Glutamatergic neuron (in vitro differentiated cells): Measurements from ENCODE around the gene UMODL1. TPM values are rescaled to one million over a fixed set of nuclear protein-coding genes. Genes with fewer than 3 reads are reported as not detected.

Experiments used
- DNase-seq: peaks from one replicate; pipeline ENCODE4 v3.0.0; 2022
- H3K27ac Mint-ChIP-seq: one replicate; pipeline ENCODE4 v1.8.0; 2020; ENCODE audit warnings: mild to moderate bottlenecking, mixed read lengths, inconsistent platforms; ENCODE audit not compliant: unreplicated experiment
- H3K27me3 Mint-ChIP-seq: one replicate; pipeline ENCODE4 v1.8.0; 2020; ENCODE audit warnings: mild to moderate bottlenecking, moderate library complexity, mixed read lengths, inconsistent platforms; ENCODE audit not compliant: unreplicated experiment
- H3K36me3 Mint-ChIP-seq: one replicate; pipeline ENCODE4 v1.8.0; 2020; ENCODE audit warnings: mild to moderate bottlenecking, mixed read lengths, inconsistent platforms; ENCODE audit not compliant: unreplicated experiment
- H3K4me1 Mint-ChIP-seq: one replicate; pipeline ENCODE4 v1.8.0; 2020; ENCODE audit warnings: mild to moderate bottlenecking, low read depth, mixed read lengths, inconsistent platforms; ENCODE audit not compliant: unreplicated experiment
- H3K4me3 Mint-ChIP-seq: one replicate; pipeline ENCODE4 v1.8.0; 2020; ENCODE audit warnings: mild to moderate bottlenecking, mixed read lengths, inconsistent platforms; ENCODE audit not compliant: unreplicated experiment
- H3K9me3 Mint-ChIP-seq: one replicate; pipeline ENCODE4 v1.8.0; 2020; ENCODE audit warnings: mild to moderate bottlenecking, moderate library complexity, mixed read lengths, inconsistent platforms; ENCODE audit not compliant: unreplicated experiment
- total RNA-seq: library from RNA; stranded (reverse); fragmentation: NEBNext Ultra II Directional; extraction: Animal tissue kit (Norgen Biotek cat#: 25700); gene quantifications from one replicate; pipeline ENCODE4 v1.2.1, GENCODE V29; 2021; ENCODE audit not compliant: unreplicated experiment
- TF ChIP-seq, protein P1 (sequence below): fragments of 200-600 bp; sonication (generic); IDR thresholded peaks from one replicate; pipeline ENCODE4 v1.5.0; 2021; ENCODE audit not compliant: partially characterized antibody, unreplicated experiment

The UMODL1 gene
- total RNA-seq, 1 donor from 2014 or later = not detected

DNA sequence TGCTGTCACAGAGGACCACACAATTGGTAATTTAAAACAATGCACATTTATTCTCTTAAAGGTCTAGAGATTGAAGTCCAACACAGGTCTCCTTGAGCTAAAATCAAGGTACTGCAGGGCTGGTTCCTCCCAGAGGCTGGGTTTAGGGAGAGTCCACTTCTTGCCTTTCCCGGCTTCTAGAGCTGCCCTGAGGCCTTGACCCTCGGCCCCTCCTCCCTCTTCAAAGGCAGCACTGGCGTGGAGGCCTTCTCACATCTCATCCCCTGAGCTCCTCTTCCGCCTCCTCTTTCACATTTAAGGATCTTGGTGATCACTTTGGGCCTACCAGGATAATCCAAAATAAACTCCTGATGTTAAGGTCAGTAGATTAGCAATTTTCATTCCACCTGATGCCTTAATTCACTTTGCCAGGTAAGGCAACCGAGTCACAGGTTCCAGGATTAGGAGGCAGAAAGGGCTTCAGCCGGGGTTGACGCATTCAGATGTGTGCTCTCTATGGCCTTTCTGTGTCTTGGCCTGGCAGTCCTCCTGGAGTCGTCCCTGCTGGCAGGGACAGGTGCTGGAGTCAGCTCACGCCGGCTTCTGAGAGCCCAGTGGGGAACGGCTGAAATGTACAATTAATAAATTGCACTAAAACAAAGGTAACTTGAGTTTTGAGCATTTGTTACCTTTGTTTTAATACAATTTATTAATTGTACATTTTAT lies 86.6 kb downstream of the UMODL1 start:
- no peak overlapping the region for H3K4me3 Mint-ChIP-seq
- no peak overlapping the region for H3K27ac Mint-ChIP-seq
- H3K4me1 Mint-ChIP-seq = peaks cover 5% of the 10 kb centered on the region
- no peak for DNase-seq
- H3K9me3 Mint-ChIP-seq = peaks cover 6% of the 10 kb centered on the region
- H3K27me3 Mint-ChIP-seq = peaks cover 2% of the 10 kb centered on the region
- no peaks in the 10 kb centered on the region for H3K36me3 Mint-ChIP-seq
- TF ChIP-seq, protein P1, sequence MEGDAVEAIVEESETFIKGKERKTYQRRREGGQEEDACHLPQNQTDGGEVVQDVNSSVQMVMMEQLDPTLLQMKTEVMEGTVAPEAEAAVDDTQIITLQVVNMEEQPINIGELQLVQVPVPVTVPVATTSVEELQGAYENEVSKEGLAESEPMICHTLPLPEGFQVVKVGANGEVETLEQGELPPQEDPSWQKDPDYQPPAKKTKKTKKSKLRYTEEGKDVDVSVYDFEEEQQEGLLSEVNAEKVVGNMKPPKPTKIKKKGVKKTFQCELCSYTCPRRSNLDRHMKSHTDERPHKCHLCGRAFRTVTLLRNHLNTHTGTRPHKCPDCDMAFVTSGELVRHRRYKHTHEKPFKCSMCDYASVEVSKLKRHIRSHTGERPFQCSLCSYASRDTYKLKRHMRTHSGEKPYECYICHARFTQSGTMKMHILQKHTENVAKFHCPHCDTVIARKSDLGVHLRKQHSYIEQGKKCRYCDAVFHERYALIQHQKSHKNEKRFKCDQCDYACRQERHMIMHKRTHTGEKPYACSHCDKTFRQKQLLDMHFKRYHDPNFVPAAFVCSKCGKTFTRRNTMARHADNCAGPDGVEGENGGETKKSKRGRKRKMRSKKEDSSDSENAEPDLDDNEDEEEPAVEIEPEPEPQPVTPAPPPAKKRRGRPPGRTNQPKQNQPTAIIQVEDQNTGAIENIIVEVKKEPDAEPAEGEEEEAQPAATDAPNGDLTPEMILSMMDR = no peak

DNA sequence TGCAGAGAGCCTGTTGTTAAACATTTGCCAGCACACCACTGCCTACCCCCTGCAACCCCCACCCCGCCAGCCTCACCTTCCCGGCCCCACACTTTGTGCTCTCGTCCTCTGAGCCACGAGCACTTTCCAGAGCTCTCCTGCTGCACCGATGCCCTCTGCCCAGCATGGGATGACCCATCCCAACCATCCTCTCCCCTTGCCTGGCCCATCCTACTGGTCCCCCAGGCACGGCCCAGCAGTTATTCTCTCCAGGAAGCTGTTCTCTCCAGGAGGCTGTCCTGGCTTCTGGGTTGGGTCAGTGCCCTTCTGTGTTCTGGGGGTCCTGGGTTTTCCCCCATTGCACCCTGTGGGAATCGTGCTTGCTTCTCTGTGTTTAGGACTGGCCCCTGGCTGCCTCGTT lies 87.7 kb downstream of the UMODL1 start:
- Mint-ChIP-seq H3K27ac (no peak overlapping the region), H3K9me3 (peaks cover 6% of the 10 kb centered on the region), H3K4me3 (no peak overlapping the region), H3K36me3 (no peaks in the 10 kb centered on the region), H3K27me3 (peaks cover 2% of the 10 kb centered on the region), H3K4me1 (peaks cover 5% of the 10 kb centered on the region)
- TF ChIP-seq, protein P1 = no peak
- no peak for DNase-seq

DNA sequence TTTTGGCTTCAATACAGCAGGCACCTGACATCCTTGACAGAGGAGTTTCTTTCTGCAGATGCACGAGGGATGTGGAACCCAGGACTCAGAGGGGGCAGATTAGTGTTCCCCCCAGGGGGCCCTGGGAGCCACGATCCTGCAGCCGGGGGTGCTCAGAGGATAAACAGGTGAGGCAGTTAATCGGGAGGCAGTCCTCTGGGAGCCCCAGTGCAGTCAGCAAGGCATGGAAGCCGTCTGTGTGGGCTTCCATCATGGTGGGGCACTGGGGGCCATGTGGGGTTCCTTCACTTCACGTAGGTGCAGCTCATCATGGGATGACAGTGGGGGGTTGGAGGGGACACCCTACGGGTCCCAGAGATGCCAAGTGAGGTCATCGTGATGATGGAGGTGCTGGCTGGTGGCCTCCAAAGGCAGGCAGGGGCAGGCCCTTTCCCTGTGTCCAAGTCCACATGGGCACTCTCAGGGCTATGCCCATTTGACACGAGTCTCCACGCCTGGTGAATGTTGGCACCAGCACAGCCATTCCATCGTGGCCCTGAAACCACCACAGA lies 88.5 kb downstream of the UMODL1 start:
- Mint-ChIP-seq H3K4me1 (peaks cover 7% of the 10 kb centered on the region), H3K27ac (no peak overlapping the region), H3K9me3 (peaks cover 6% of the 10 kb centered on the region), H3K36me3 (no peaks in the 10 kb centered on the region), H3K27me3 (peaks cover 2% of the 10 kb centered on the region), H3K4me3 (no peak overlapping the region)
- TF ChIP-seq, protein P1 = no peak
- no peak for DNase-seq

DNA sequence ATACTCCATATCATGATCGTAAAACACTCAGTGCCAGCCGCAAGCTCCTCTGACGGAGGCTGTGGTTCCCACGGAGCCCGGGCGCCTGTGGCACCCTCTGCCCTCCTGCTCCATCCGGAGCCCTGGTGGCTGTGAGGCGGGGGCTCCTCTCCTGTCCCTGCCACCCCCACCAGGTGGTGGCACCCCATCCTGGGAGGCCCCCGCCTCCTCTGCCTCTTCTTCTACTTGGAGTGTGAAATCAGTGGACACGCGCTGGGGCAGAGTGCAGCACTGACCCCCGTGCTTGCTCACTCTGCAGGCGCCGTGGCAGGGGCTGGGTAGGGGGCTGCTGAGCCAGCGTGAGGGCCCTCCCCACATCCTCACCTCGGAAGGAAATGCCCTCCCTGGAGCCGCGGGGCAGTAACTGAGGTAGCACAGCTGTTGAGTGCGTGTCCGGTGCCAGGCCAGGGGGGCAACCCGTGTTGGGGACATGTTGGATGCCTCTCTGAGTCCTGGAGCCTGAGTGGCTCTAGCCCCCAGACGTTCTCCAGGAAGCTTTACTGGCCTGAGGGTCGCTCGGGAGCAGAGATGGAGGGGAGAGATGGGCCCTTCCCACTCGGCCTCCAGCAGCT lies 89.1 kb downstream of the UMODL1 start:
- Mint-ChIP-seq H3K4me3 (no peak overlapping the region), H3K9me3 (peaks cover 6% of the 10 kb centered on the region), H3K36me3 (no peaks in the 10 kb centered on the region), H3K27me3 (peaks cover 2% of the 10 kb centered on the region), H3K4me1 (peaks cover 7% of the 10 kb centered on the region), H3K27ac (no peak overlapping the region)
- DNase-seq = no peak
- TF ChIP-seq, protein P1 = no peak

DNA sequence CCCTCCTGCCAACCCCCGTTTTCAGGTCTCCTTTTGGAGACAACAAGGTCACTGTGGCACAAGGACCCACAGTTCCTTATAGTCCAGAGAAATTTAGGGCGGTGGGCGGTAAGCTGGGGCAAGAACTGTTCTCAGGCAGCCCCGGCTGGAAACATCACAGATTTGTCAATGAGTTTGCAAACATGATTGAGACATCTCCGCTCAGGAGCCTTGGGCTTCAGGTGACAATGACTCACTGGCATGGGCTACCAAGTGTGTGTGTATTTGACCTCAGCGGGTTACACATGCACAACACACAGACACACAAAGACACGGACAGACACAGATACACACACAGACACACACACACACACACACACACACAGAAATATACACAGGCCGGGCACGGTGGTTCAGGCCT lies 89.6 kb downstream of the UMODL1 start:
- Mint-ChIP-seq H3K9me3 (peaks cover 6% of the 10 kb centered on the region), H3K27me3 (peaks cover 2% of the 10 kb centered on the region), H3K4me1 (peaks cover 7% of the 10 kb centered on the region), H3K4me3 (no peak overlapping the region), H3K36me3 (no peaks in the 10 kb centered on the region), H3K27ac (no peak overlapping the region)
- TF ChIP-seq, protein P1 = no peak
- DNase-seq = no peak
